Measurements from ENCODE around the gene G2E3. TPM values are rescaled to one million over a fixed set of nuclear protein-coding genes. Genes with fewer than 3 reads are reported as not detected.

Gene G2E3
- total RNA-seq, 1 donor from 2014 or later = 11.8 TPM

DNA sequence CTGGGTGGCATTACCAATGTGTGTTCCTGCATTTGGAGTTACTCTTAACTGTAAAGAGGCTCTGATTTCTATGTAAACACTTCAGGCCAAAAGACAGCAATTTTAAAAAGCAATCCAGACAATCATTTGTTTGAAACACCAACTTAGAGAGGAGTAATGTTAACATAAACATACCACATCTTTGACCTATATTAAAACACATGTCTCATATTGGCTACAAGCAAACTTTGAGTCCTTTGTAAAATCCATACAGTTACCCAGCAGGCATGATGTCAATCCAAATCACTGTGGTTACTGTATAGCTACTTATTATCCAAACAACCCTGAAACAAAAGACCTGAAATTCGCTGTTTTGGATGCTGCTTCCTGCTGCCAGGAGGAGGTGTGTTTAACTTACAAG, 7.5 kb upstream of the G2E3 start:
- Histone ChIP-seq H3K36me3 (ENCODE audit: control insufficient read depth, insufficient read depth, low read length) (no peaks in the 10 kb centered on the region), H3K4me3 (ENCODE audit: low read depth, low read length) (no peak overlapping the region), H3K27me3 (ENCODE audit: control insufficient read depth, insufficient read depth, low read length) (no peaks in the 10 kb centered on the region)
- DNase-seq (ENCODE audit: low read depth) = no peak
- TF ChIP-seq, protein P1, sequence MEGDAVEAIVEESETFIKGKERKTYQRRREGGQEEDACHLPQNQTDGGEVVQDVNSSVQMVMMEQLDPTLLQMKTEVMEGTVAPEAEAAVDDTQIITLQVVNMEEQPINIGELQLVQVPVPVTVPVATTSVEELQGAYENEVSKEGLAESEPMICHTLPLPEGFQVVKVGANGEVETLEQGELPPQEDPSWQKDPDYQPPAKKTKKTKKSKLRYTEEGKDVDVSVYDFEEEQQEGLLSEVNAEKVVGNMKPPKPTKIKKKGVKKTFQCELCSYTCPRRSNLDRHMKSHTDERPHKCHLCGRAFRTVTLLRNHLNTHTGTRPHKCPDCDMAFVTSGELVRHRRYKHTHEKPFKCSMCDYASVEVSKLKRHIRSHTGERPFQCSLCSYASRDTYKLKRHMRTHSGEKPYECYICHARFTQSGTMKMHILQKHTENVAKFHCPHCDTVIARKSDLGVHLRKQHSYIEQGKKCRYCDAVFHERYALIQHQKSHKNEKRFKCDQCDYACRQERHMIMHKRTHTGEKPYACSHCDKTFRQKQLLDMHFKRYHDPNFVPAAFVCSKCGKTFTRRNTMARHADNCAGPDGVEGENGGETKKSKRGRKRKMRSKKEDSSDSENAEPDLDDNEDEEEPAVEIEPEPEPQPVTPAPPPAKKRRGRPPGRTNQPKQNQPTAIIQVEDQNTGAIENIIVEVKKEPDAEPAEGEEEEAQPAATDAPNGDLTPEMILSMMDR (IDR thresholded peaks at IDR 0.05; ENCODE audit: insufficient read depth, low read length, severe bottlenecking) = no peak
- FAIRE-seq = no peak

DNA sequence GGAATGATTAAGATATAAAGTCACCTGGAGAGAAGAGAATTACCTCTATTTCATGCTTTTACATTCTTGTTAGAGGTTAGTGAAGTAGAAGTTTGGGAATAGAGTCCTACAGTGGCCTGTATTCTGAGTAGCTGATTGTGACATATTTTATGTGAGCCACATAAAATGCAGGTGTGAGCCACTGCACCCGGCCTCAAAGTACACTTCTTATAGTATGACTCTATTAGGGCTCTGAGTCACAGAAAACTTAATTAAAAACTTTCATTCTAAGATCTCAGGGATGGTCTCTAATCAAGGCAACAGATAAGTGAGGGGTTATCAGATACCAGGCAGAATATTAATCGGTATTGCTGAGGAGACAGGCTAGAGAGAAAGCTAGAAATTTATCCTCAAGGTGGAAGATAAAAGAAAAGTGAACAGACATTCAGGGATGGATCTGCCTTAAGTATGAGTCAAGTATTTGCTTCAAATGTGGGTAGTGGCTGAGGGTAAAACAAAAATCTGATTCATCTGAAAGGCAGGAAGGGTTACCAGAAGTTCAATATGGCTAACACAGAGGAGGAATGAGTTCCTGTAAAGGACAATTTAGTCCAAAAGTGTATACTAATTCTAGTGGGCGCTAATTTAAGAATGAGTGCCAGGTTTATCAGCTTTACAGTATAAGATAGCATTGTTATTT, 5.5 kb upstream of the G2E3 start:
- H3K36me3 ChIP-seq (ENCODE audit: control insufficient read depth, insufficient read depth, low read length) = no peaks in the 10 kb centered on the region
- no peaks in the 10 kb centered on the region for H3K27me3 ChIP-seq (ENCODE audit: control insufficient read depth, insufficient read depth, low read length)
- DNase-seq (ENCODE audit: low read depth) = peak; percentile 84
- TF ChIP-seq, protein P1 (IDR thresholded peaks at IDR 0.05; ENCODE audit: insufficient read depth, low read length, severe bottlenecking) = no peak
- no peak for FAIRE-seq
- no peak overlapping the region for H3K4me3 ChIP-seq (ENCODE audit: low read depth, low read length)

DNA sequence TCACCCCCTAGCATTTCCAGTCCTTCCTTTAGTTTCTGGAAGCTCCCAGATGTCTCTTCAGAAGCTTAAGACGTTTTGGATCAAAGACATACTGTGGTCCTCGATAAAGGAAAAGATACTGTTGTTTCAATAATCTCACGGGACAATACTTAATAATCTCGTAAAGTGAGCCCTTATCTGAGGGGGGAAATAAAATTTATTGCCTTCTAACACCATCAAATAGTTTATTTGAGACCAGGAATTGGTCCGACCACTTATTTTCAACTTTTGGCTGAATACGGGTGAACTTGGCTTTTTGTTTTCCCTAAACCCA, 640 bp upstream of the G2E3 start:
- DNase-seq (ENCODE audit: low read depth) = no peak
- H3K36me3 ChIP-seq (ENCODE audit: control insufficient read depth, insufficient read depth, low read length) = no peaks in the 10 kb centered on the region
- FAIRE-seq = no peak
- TF ChIP-seq, protein P1 (IDR thresholded peaks at IDR 0.05; ENCODE audit: insufficient read depth, low read length, severe bottlenecking) = no peak
- peak overlapping the region; percentile 95 for H3K4me3 ChIP-seq (ENCODE audit: low read depth, low read length)
- no peaks in the 10 kb centered on the region for H3K27me3 ChIP-seq (ENCODE audit: control insufficient read depth, insufficient read depth, low read length)

DNA sequence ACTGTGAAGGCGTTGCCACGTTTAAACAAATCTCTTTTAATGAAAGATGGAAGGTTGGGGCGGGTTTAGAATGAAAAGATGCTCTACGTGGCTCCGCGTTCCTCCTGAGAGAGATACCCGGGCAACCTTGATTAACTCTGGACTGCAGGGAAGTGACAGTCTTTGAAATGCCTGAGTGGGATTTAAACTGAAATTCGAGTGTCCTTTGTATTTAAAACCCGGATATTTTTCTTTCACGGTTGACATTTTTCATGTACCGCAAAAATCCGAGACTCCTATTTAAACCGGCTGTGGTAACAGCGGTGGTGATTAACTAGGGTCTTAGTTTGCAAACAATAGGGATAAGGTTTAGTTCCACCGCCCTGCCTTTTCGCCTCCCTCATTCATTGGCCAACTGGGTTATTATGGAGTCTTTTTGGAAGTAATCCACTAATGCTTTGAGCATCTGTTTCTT, 707 bp downstream of the G2E3 start:
- Histone ChIP-seq H3K27me3 (ENCODE audit: control insufficient read depth, insufficient read depth, low read length) (no peaks in the 10 kb centered on the region), H3K4me3 (ENCODE audit: low read depth, low read length) (peak overlapping the region; percentile 95), H3K36me3 (ENCODE audit: control insufficient read depth, insufficient read depth, low read length) (no peaks in the 10 kb centered on the region)
- FAIRE-seq (no peak), DNase-seq (ENCODE audit: low read depth) (peak; percentile 27)
- TF ChIP-seq, protein P1 (IDR thresholded peaks at IDR 0.05; ENCODE audit: insufficient read depth, low read length, severe bottlenecking) = no peak

DNA sequence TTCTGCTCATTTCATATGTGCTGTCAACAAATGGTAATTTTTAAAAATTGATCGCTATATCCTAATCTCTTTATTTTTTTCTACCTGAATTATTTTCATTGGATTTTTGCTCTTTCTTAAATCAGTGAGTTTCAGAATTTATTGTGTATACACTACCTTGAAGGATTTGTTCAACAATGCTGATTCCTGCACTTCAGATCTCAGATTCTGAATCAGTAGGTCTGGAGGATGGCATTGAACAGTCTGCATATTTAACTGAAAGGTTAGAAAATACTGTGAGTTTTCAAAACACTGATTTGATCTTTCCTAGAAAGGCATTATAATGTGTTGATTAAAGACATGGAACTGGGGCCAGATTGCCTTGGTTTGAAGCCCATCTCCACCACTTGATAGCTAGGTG, 1.6 kb downstream of the G2E3 start:
- no peak overlapping the region for H3K4me3 ChIP-seq (ENCODE audit: low read depth, low read length)
- TF ChIP-seq, protein P1 (IDR thresholded peaks at IDR 0.05; ENCODE audit: insufficient read depth, low read length, severe bottlenecking) = no peak
- no peak for FAIRE-seq

More for the DNA sequence above, 1.6 kb downstream of the G2E3 start:
- no peaks in the 10 kb centered on the region for H3K27me3 ChIP-seq (ENCODE audit: control insufficient read depth, insufficient read depth, low read length)
- DNase-seq (ENCODE audit: low read depth) = no peak
- no peaks in the 10 kb centered on the region for H3K36me3 ChIP-seq (ENCODE audit: control insufficient read depth, insufficient read depth, low read length)

Measured in bronchial epithelial cell (primary cell).